Right lobe of liver (tissue), 6 donors: ENCODE measurements around the gene OR51G1. TPM values are rescaled to one million over a fixed set of nuclear protein-coding genes. Genes with fewer than 3 reads are reported as not detected.

Experiments
- ATAC-seq, 4 donors: fragments of 200-7000 bp; cut with Tn5 transposase; one replicate each; pipeline ENCODE4 v1.9.1; 2020; ENCODE audit warnings: mild to moderate bottlenecking in 4 of 4, moderate library complexity in 4 of 4
- DNase-seq, 3 donors: peaks; one replicate each; pipeline ENCODE4 v3.0.0-alpha.2; 2020
- H3K27ac ChIP-seq, 3 donors: fragments of 200-600 bp; one replicate each; pipeline ENCODE4 v1.8.0; 2022
- H3K27me3 ChIP-seq, 2 donors: fragments of 200-600 bp; one replicate each; pipeline ENCODE4 v1.8.0; 2022
- H3K36me3 ChIP-seq, 4 donors: fragments of 200-600 bp; sonication (generic) in 1 of 4; one replicate each; pipeline versions ENCODE4 v1.5.1 to v1.8.0; 2017 to 2022; ENCODE audit warnings: control low read depth in 1 of 4
- H3K4me1 ChIP-seq, 4 donors: fragments of 200-600 bp; sonication (generic) in 1 of 4; one replicate each; pipeline versions ENCODE4 v1.5.1 to v1.8.0; 2017 to 2022; ENCODE audit warnings: control low read depth in 1 of 4
- H3K4me3 ChIP-seq, 3 donors: fragments of 200-600 bp; one replicate each; pipeline ENCODE4 v1.8.0; 2022
- H3K9me3 ChIP-seq, 4 donors: fragments of 200-600 bp; sonication (generic) in 1 of 4; one replicate each; pipeline versions ENCODE4 v1.5.1 to v1.8.0; 2017 to 2022; ENCODE audit warnings: control low read depth in 1 of 4
- POLR2A ChIP-seq: fragments of 450-650 bp; IDR thresholded peaks from one replicate; pipeline ENCODE4 v1.6.1; 2017; ENCODE audit warnings: antibody characterized with exemption, mild to moderate bottlenecking
- WGBS: methylation state at CpG from one replicate; pipeline ENCODE4 v1.1.6; 2018; ENCODE audit warnings: low coverage, low lambda C conversion rate; ENCODE audit not compliant: insufficient coverage; ENCODE audit errors: missing lambda C conversion rate; 5-methylcytosine and 5-hydroxymethylcytosine counted together
- intact Hi-C, 2 donors: fragments of 100-400 bp; cut with DNase I; formaldehyde crosslinking; loops; one replicate each; pipeline versions ENCODE4 v1.11.2 to v1.14.1; 2022
- total RNA-seq, 6 experiments: library from RNA; depleted of rRNA in 2 of 6; stranded (reverse); fragments of >200 nt in 2 of 6; fragmentation: NEBNext Ultra II Directional in 3 of 6; extraction: Animal tissue kit (Norgen Biotek cat#: 25700) in 3 of 6; gene quantifications; one replicate each; pipeline versions ENCODE4 v1.1.0 to v1.2.4, GENCODE V29; 2016 to 2023
- TF ChIP-seq, protein P1 (sequence below), 4 donors: fragments of 200-600 bp in 3 of 4; fragments of 450-650 bp in 1 of 4; IDR thresholded peaks; one replicate each; pipeline versions ENCODE4 v1.5.1 to v1.8.0; 2016 to 2022; ENCODE audit warnings: antibody characterized with exemption in 4 of 4, mild to moderate bottlenecking in 2 of 4
- donor health status: DM: no; HTN: yes; CAD: no.
- donor health status: DM: no; HTN: no; CAD: no.
- donor health status: DM: no; HTN: no; CAD: no.
- donor health status: DM: no; HTN: yes; CAD: no.
- donor health status: DM: no; HTN: yes; CAD: no.

The OR51G1 gene
- total RNA-seq, 6 experiments from 2014 or later = not detected

- TF ChIP-seq, protein P1, sequence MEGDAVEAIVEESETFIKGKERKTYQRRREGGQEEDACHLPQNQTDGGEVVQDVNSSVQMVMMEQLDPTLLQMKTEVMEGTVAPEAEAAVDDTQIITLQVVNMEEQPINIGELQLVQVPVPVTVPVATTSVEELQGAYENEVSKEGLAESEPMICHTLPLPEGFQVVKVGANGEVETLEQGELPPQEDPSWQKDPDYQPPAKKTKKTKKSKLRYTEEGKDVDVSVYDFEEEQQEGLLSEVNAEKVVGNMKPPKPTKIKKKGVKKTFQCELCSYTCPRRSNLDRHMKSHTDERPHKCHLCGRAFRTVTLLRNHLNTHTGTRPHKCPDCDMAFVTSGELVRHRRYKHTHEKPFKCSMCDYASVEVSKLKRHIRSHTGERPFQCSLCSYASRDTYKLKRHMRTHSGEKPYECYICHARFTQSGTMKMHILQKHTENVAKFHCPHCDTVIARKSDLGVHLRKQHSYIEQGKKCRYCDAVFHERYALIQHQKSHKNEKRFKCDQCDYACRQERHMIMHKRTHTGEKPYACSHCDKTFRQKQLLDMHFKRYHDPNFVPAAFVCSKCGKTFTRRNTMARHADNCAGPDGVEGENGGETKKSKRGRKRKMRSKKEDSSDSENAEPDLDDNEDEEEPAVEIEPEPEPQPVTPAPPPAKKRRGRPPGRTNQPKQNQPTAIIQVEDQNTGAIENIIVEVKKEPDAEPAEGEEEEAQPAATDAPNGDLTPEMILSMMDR (IDR thresholded peaks at IDR 0.05) = no peak
- no peak for TF ChIP-seq POLR2A
- ATAC-seq = no peak
- DNase-seq = no peak
- 52% methylated on average over 1 of the region's 1 CpG for WGBS
- H3K27me3 ChIP-seq = no peaks in the 10 kb centered on the region
- intact Hi-C loops = no loop called here
- H3K4me3 ChIP-seq = no peak overlapping the region
- no peak overlapping the region for H3K27ac ChIP-seq
- H3K36me3 ChIP-seq = no peaks in the 10 kb centered on the region
- H3K4me1 ChIP-seq = no peaks in the 10 kb centered on the region
- H3K9me3 ChIP-seq = no peaks in the 10 kb centered on the region
Measured at GRCh38 chr11:4921796-4922195, 2.3 kb downstream of the OR51G1 start.

GRCh38 chr11:4919250-4919649, 4.9 kb downstream of the OR51G1 start, which contains the start of gene OR51G2:
Gene OR51G2 (minus strand): TSS chr11:4919350. CDS start chr11:4915663, 3,687 bp downstream.
- DNase-seq = no peak
- Histone ChIP-seq H3K36me3 (no peaks in the 10 kb centered on the region), H3K9me3 (no peaks in the 10 kb centered on the region), H3K27me3 (no peaks in the 10 kb centered on the region), H3K4me3 (no peak within 1 kb of the TSS), H3K27ac (no peak within 1 kb of the TSS), H3K4me1 (no peaks in the 10 kb centered on the region)
- TF ChIP-seq, protein P1 (IDR thresholded peaks at IDR 0.05) = no peak
- TF ChIP-seq POLR2A = no peak
- WGBS = 49% methylated on average over 4 of the region's 4 CpGs
- ATAC-seq = no peak
- intact Hi-C loops = no loop called here

GRCh38 chr11:4916581-4916980, 7.6 kb downstream of the OR51G1 start:
- DNase-seq (no peak), ATAC-seq (no peak)
- H3K4me1 ChIP-seq = no peaks in the 10 kb centered on the region
- intact Hi-C loops = no loop called here
- no peaks in the 10 kb centered on the region for H3K27me3 ChIP-seq
- H3K4me3 ChIP-seq = no peak overlapping the region
- no peak overlapping the region for H3K27ac ChIP-seq
- TF ChIP-seq, protein P1 (IDR thresholded peaks at IDR 0.05) = no peak
- no peak for TF ChIP-seq POLR2A
- H3K36me3 ChIP-seq = no peaks in the 10 kb centered on the region
- H3K9me3 ChIP-seq = no peaks in the 10 kb centered on the region

DNA sequence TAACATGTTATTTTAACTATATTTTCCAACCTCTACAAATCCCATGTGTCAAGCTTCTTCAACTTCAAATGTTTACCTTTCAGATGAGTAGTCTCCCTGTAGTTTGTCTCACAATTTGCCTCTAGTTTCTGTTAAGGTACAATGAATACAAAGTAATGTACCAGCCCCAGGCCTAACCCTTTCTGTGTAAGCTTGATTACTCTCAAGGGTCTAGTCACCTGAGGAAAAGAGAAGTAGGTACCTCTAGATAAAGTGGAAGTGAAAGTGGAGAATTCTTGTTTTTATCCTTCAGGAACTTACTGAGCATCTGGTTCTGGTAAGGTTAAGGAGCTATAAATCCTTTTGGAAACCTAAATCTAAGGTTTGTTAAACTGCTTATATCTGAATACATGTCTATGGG, 20.7 kb downstream of the OR51G1 start, which contains the start of gene OR51A7:
TSS of gene OR51A7 (plus strand) at position 300 of the 400 bp plus-strand sequence. CDS start 3,587 bp downstream, outside the sequence.
- no peaks in the 10 kb centered on the region for H3K36me3 ChIP-seq
- H3K4me1 ChIP-seq = no peaks in the 10 kb centered on the region
- no peaks in the 10 kb centered on the region for H3K27me3 ChIP-seq
- intact Hi-C loops = no loop called here
- no peak for TF ChIP-seq POLR2A
- TF ChIP-seq, protein P1 (IDR thresholded peaks at IDR 0.05) = no peak
- no peak within 1 kb of the TSS for H3K27ac ChIP-seq
- ATAC-seq = no peak
- no peak within 1 kb of the TSS for H3K4me3 ChIP-seq
- H3K9me3 ChIP-seq = no peaks in the 10 kb centered on the region
- no peak for DNase-seq

DNA sequence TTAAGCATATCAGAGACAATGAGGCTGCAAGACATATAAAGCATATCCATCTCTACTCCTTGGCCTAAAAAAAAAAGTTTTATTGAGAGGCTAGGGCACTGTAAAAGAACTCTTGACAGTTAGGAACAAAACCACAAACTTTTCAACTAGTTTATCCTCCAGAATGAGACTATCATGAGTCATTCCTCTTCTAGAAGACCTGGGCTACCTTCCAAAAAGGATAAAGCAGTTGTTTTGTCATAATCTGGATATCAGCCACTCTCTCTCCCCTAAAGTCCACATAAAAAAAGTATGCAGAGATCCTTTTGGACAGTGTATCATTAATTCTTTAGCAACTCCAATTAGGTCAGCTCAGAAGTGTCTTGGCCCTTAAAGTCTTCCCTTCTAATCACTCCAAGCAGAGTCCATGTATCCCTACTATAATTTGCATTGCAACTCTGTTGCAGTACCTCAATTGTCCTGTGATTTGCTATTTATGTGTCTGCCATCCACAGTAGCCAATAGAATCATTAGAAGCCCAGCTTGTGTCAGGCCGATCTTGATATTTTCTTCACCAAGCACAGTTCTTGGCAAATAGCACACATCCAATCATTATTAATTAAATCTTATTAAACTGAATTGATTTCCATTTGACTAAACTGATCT, 32.0 kb downstream of the OR51G1 start:
- Histone ChIP-seq H3K4me1 (no peaks in the 10 kb centered on the region), H3K4me3 (no peak overlapping the region), H3K9me3 (no peaks in the 10 kb centered on the region), H3K27me3 (no peaks in the 10 kb centered on the region), H3K27ac (no peak overlapping the region), H3K36me3 (no peaks in the 10 kb centered on the region)
- ATAC-seq (no peak), DNase-seq (no peak)
- intact Hi-C loops = no loop called here
- TF ChIP-seq POLR2A = no peak
- TF ChIP-seq, protein P1 (IDR thresholded peaks at IDR 0.05) = no peak
- WGBS = 67% methylated on average over 1 of the region's 1 CpG
